GM21717 (cell line): ENCODE measurements around the gene NRL.

Source experiments
- ATAC-seq: cut with Tn5 transposase; IDR thresholded peaks from one replicate; pipeline ENCODE4 v1.9.1; 2021; ENCODE audit warnings: mild to moderate bottlenecking, moderate library complexity; ENCODE audit not compliant: unreplicated experiment

Gene NRL

DNA sequence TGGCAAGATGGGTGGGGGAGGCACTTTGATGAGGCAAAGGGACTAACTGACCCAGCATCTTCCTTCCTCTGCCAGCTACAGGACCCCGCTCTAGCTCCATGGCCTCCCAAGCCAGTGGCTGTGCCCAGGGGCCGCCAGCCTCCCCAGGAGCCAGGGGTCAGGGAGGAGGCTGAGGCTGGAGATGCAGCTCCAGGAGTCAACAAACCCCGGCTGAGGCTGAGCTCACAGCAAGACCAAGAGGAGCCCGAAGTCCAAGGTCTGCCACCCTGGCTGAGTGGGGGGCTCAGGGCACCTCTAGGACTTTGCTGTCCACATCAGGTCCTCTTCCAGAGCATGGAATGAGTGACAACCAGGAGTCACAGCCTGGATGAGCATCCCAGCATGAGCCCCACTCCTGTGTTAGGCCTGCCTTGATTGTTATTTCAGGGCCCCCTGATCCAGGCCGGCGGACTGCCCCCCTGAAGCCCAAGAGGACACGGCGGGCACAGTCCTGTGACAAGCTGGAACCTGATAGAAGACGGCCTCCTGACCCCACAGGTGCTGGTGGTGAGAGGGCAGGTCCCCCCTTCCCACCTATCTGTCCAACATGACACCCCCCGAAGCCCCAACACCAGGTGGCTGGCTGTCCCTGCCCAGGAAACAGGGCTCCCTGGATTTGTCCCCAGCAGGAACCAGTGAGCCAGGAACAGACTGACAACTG, 45.9 kb downstream of the NRL start:
- no peak for ATAC-seq

DNA sequence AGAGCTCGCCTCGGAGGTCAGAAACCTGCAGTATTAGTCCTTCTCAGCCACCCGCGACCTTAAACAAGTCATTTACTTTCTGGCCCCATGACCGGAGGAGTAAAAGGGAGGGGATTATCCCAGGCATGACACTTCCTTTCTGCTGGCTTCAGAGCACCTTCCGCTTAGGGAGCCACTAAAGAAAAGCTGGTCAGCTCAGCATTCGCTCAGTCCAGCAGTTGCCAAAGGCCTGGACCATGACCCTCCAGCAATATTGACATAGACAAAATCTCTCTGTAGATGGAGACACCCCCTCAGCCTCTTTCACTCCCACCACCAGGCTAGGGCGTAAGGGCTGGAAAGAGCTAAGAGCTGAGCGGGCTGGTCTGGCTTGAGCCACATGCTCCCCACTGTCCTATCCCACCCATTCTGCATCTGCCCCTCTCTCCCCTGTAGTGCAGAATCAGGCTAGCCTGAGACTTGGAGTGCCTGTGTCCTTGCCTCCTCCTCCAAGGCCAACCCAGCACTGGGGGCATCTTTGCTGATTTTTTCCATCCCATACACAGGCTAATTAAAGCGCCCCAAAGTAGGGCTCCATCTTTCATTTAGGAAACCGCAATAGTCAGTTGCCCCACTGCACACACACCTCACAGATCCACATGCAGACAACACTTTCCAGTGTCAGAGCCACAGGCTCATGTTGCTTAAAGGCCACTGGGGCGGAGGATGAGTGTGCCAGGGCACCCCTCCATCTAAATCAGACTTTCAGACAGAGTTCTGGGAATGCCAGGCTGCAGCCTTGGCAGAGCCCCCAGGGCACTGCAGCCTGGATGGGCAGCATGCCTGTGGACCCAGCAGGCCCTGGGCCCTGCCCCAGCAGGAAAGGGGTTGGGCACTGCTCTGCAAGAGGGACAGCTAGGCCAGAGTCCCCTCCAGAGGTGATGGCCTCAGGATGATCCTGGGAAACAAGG, 47.3 kb downstream of the NRL start:
- no peak for ATAC-seq

DNA sequence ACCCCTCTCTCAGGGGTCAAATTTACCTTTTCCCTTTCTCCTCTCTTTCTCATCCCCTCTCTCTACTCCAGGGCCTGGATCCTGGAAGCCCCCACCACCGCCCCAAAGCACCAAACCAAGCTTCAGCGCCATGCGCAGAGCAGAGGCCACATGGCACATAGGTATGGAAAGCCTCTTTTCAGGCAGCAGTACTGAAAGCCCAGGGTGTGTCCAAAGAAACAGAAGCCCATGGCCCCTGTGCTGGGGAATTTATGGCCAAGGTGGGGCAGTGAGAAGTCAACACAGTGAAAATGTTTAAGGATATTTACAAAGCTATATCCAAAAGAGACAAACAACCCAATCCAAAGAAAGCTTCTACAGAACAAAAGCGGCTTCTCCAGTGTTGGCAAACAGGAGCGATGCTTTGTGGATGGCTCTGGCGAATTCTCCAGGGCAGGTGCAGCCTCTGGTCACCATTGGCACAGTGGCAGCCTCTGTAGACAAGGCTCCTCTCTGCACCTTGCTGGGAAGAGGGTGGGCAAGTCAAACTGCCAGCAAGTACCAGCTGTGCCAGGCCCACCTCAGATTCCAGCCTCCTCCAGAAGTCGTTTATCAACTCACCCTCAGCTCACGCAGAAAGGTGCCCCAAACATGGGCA, 48.1 kb downstream of the NRL start:
- no peak for ATAC-seq

DNA sequence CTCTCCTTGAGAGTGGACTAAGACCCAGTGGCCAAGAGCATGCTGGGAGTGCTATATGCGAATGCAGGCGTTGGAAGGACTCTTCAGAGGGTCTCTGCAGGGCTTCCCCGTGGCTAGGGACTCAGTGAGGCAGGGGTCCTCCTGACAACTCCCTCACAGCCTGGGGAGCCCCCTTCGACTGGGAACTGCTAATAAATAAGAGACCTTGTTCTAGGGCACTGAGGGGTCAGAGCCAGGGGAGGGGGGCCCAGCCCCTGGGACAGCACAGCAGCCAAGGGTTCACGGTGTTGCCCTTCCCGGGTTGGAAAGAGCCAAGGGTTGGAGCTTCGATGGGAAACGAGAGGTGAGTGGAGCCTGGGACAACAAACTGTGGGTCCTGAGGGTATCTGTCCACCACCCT, 49.3 kb downstream of the NRL start:
- ATAC-seq = no peak

DNA sequence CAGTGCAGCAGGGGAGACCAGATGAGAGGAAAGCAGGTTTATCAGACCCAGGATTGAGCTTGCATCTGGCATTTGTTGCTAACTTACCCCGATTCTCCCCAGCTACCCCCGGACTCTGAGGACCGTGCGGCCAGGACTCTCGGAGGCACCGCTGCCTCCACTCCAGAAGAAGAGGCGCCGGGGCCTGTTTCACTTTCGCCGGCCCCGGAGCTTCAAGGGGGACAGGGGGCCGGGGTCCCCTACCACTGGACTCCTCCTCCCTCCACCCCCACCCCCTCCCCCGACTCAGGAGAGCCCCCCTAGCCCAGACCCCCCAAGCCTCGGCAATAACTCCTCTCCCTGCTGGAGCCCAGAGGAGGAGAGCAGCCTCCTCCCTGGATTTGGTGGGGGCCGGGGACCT, 49.9 kb downstream of the NRL start:
- no peak for ATAC-seq

DNA sequence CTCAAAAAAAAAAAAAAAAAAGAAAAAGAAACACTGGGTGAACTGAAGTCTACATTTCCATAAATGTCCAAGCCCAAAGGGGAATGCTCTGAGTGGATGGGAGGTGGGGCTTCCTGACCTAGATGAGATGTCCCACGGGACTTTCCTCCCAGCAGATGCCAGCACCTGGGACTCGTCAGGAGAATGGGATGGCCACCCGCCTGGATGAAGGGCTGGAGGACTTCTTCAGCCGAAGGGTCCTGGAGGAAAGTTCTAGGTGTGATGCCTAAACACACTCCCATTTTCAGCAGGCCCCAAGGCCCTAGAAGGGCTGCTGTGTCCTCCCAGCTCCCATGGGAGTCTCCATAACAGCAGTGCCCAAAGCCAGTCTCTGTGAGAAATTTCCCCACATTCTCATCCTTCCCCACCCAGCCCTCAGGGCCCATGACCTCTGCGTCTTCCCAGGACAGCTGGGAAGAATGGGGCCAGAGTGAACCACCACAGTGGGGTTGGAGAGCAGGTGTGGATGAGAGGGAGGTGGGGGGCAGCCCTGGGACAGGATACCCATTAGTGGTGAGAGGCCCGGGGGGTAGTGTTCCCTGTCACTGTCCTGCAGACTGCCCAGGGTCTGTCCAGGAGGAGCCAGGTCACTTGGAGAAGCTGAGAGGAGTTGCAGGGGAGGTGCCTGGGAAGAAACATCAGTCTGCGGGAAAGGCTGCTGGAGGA, 50.5 kb downstream of the NRL start:
- no peak for ATAC-seq

DNA sequence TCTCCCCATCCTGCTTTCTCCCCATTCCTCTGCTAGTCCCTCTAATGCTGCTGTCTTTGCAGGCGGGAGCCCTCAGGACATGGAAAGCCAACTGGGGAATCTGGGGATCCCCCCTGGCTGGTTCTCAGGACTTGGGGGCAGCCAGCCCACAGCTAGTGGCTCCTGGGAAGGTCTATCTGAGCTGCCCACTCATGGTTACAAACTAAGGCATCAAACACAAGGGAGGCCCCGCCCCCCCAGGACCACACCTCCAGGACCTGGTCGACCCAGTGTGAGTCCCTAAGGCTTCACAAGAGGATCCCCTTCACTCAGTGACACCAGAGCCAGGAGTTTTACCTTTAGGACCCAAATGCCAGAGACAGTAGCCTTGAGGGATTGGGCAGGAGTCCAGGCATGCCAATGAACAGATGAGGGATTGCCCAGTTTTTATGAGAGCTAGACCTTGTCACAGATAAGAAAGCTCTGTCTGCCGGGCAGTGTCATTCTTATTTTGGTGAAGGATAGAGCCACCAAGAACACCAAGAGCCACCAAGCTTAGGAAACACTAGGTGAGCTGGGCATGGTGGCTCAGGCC, 51.4 kb downstream of the NRL start:
- no peak for ATAC-seq

DNA sequence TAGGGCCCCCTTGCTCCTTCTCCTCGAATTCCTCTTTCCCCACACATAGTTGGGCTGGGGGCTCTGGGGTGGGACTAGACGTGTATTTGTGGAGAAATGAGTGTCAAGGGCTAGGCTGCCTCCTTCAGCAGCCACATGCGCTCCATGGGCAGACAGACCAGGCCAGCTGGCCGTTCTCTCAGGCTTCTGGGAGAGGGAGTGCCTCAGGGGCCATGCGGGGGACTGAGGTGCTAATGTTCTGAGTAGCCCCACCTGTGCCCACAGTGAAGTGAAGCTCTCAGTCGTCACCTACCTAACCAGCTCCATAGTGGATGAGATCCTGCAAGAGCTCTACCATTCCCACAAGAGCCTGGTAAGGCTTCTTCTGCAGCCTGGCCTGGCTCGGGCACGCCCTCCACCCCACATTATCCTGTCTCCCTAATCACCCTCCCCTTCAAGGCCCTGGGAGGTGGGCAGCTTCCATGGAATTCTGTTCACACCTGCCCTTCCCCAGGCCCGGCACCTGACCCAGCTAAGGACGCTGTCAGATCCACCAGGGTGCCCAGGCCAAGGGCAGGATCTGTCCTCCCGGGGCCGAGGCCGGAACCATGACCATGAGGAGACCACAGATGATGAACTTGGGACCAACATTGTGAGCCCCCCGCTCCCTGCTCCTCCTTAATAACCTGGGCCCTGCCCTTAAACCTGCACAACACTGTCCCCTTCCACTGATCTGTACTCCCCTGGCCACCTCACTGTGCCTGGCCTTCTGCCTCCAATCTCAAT, 52.4 kb downstream of the NRL start:
- no peak for ATAC-seq

DNA sequence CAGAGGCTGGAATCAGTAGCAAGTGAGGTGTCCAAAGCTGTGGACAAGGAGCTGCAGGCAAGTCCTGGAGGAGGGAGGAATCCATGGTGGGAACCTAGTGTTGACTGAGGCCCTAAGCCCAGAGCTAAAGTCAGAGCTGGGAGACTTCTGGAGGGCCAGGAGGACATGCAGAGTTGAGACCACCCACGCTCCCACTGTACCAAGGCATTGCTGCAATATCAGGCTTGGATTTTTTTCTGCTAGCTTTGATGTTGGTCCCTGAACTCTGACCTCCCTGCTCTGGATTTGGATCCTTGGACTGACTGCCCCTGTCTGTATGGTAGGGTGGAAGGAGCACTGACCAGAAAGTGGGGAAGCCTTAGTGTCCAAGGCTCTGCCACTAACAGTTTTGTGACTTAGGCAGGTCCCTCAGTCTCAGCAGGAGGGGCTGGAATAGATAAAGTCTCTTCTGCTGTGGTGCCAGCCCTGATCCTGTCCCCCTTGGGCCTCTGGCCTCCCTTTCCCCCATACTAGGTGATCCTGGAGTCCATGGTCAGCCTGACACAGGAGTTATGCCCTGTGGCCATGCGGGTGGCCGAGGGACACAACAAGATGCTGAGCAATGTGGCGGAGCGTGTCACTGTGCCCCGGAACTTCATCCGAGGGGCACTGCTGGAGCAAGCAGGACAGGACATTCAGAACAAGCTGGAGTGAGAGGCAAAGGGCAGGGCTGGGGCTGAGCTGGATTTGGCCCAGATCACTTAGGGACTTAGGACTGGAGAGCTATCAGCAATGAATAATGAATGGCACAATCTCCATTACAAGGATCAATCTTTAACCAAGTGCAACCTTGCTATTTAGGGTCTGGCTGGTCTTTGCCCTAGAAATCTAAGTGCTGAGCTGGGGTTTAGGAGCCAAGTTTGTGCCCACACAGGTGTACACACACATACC, 53.5 kb downstream of the NRL start:
- no peak for ATAC-seq

DNA sequence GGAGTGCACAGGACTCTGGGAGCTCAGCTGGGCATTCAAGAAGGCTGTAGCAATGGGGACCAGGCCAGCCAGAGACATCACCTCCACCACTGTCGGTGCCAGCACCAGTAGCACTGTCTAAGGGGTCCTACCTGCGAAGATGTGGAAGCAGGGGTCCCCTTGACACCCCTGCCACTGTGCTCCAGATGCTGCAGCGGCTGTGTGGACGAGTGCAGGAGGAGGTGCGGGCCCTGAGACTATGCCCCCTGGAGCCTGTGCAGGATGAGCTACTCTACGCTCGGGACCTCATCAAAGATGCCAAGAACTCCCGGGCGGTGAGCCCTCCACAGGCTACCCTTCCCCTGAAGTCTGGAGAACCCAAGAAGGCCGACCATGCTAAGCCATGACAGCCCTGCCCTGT, 54.3 kb downstream of the NRL start:
- no peak for ATAC-seq

DNA sequence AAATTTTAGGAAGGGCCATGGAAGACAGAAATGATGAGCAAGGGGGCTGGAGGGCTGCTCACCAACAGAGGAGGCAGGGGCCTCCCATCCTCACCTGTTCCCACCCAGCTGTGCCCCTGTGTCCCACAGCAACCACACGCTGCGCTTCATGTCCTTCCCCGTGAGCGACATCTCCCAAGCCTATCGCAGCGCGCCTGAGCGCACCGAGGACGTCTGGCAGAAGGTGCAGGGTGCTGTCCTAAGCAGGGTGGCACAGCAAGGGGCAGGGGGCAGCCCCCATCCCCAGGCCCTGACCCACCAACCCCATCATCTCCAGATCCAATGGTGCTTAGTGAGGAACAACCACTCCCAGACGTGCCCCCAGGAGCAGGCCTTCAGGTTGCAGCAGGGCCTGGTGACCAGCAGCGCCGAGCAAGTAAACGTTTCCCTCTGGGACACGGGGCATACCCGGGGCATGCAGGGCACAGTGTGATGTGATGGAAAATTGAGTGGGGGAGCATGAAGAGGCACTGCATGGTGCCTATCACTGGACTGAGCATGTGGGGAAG, 54.8 kb downstream of the NRL start:
- ATAC-seq = no peak

DNA sequence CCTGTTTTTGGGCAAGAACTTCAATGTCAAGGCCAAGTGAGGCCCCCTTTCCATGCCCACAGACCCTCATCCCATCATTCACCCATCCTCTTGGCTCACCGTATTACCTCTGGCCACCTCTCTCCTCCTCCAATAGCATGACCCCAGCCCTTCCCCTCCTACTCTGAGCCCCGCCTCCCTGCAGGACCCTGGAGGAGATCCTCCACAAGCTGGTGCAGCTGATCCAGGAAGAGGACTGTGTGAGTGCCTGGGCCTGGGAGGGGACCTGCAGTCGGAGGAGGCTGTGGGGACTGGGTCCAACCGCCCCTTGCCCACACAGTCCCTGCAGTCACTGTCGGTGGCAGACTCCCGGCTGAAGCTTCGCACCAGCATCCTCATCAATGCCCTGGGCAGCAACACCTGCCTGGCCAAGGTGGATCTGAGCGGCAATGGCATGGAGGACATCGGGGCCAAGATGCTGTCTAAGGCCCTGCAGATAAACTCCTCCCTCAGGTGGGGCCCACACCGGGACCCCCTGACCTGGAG, 55.7 kb downstream of the NRL start:
- no peak for ATAC-seq

DNA sequence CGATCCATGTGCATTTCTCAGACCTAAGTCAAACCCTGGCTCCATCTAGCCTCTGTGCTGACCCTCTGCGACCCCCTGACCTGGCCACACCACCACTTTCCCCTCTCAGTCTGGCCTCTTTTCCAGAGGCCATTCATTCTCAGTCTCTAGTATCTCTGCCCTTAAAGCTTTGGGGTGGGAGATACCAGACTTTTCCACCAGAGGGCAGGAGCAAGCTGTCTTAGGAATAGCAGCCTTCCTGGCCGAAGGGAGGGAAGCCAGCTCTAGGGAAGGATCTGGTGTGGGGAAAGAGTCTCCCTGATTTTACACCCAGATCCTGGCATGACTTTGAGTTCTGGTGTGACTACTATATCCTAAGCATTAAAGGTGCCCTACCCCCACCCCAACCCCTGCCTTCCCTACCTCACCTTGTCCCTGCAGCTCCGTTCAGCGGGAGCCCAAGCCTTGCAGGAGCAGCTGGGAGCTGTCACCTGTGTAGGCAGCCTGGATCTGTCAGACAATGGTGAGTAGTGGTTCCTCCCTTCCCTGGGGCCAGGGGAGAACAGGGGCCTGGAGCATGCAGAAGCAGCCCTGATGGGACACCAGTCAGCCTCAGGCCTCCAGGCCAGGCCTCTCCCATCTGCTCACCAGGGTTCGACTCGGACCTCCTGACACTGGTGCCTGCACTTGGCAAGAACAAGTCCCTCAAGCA, 56.3 kb downstream of the NRL start:
- no peak for ATAC-seq

DNA sequence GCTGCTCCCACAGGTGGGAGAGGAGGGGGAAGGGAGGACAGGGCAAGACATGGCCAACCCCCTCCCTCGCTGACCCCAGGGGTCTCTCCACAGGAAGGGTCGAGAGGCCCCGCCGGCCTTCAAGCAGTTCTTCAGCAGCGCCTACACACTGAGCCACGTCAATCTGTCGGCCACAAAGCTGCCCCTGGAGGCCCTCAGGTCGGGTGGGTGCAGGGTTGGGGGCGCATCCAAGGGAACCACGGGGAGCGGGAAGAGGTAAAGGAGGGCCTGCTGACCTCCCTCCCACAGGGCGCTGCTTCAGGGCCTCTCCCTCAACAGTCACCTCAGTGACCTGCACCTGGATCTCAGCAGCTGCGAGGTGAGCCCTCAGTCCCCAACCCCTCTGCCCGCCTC, 56.9 kb downstream of the NRL start:
- ATAC-seq = no peak

DNA sequence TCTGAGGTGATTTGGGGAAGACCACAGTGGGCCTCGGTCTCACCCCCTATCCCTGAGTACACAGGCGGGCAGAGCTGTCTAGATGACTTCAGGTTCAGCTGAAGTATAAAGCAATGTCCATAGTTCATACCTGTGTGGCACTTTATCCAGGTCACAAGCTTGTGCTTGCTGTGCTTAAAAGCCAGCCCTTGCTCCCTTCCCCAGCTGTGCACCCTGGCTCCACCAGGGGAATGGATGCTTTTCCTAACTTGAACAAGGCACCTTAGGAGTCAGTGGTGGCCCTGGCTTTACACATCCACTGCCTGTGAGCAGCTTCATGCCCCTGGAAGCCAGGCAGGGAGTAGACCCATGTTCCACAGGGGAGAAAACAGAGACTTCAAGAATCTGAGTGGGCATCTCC, 57.5 kb downstream of the NRL start:
- ATAC-seq = no peak

DNA sequence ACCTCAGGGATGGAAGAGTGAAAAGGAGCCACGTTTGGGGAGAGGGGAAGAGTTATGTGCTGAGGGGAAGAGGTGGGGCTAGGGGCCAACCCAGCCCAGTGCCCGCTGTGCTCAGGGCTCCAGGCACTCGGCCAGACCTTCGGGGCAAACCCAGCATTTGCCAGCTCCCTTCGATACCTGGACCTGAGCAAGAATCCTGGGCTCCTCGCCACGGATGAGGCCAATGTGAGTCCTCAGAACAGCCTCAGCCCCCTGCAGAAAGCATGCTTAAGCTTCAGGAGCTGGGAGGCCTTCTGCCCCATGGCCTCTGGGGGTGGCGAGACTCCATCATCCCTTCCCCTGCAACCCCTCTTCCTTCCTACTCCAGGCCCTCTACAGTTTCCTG, 58.0 kb downstream of the NRL start:
- no peak for ATAC-seq

DNA sequence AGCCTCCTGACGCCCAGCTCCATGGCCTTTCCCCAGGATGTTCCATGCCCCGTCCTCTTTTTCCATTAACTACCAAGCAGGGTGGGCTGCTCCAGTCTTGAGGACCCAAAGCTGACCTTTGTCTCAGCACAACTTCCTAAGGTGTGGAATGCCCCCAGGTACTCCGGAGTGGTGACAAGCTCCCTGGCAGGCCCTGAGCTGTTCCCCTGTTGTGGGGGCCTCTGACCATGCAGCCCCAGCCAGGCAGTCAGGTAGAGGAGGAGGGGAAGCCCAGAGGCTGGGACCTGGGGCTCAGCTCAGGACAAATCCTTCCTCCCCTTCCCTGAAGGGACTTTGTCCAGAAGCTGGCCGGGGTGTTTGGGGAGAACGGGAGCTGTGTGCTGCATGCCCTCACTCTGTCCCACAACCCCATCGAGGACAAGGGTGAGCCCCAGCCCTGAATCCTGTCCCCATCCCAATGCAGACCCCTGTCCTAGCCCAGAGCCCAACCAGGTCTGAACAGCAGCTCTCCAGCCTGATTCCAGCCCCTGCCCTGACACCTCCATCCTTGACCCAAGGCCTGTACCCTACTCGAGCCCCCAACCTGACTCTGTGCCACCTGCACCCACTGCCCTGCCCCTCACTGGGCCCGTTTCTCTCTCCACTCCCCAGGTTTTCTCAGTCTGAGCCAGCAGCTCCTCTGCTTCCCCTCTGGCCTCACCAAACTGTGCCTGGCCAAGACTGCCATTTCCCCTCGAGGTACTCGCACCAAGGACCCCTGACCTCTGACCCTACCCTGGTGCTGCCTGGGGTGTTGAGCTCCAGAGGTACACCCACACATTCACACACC, 58.6 kb downstream of the NRL start:
- ATAC-seq = no peak
